HFFc6 (cell line): ENCODE data around the gene DDX28. TPM values are rescaled to one million over a fixed set of nuclear protein-coding genes. Genes with fewer than 3 reads are reported as not detected.
"Not testable (repeated sequence)": the region's sequence is repeated elsewhere in the genome, so short reads cannot be mapped to it uniquely, and the experiment has no call there.

ENCODE experiments used
- DNase-seq: peaks from one replicate; pipeline ENCODE4 v3.0.0-alpha.2; 2018
- H3K27ac Mint-ChIP-seq: 2 replicates; pipeline ENCODE4 v1.8.0; 2020; ENCODE audit warnings: mild to moderate bottlenecking, mixed read lengths
- H3K27me3 Mint-ChIP-seq: 2 replicates; pipeline ENCODE4 v1.8.0; 2021; ENCODE audit warnings: mild to moderate bottlenecking, moderate library complexity, mixed read lengths; ENCODE audit not compliant: insufficient read depth
- H3K36me3 Mint-ChIP-seq: 2 replicates; pipeline ENCODE4 v1.8.0; 2021; ENCODE audit warnings: low read depth, mixed read lengths
- H3K4me1 Mint-ChIP-seq: 2 replicates; pipeline ENCODE4 v1.8.0; 2020; ENCODE audit warnings: low read depth, mixed read lengths
- H3K4me3 Mint-ChIP-seq: 2 replicates; pipeline ENCODE4 v1.8.0; 2020; ENCODE audit warnings: mild to moderate bottlenecking, moderate library complexity, mixed read lengths
- H3K9me3 Mint-ChIP-seq: 2 replicates; pipeline ENCODE4 v1.8.0; 2020; ENCODE audit warnings: mild to moderate bottlenecking, mixed read lengths
- total RNA-seq, 6 experiments: library from RNA; stranded (reverse); fragmentation: NEBNext Ultra II Directional; extraction: Animal tissue kit (Norgen Biotek cat#: 25700); gene quantifications; 2 replicates in 1 of 6; 3 replicates in 5 of 6; pipeline ENCODE4 v1.2.3, GENCODE V29; 2021
- TF ChIP-seq, protein P1 (sequence below): fragments of 200-600 bp; sonication (generic); IDR thresholded peaks from 2 replicates; pipeline ENCODE4 v1.5.0; 2021; ENCODE audit warnings: antibody characterized with exemption, mild to moderate bottlenecking

Gene DDX28
- total RNA-seq, 6 experiments from 2014 or later = 7.2 to 8.5 (median 8.2) TPM

DNA sequence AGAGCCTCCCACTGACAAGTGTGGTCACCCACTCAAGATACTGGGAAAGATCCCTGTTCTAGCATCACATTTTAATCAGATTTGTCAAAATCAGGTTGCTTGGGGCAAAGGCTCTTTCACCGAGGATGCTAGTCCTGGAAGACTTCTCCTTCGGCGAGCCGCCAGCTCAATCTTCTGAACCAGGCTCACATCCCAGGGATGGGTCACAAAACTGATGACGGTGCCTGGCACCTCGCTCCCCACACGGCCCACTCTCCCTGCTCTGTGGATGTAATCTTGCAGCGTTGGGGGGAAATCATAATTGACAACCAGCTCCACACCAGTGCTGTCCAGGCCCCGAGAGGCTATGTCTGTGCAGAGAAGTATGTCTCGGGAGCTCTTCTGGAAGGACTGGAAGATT, 1.5 kb downstream of the DDX28 start:
- Mint-ChIP-seq H3K9me3 (no peaks in the 10 kb centered on the region), H3K36me3 (peaks cover 14% of the 10 kb centered on the region), H3K4me1 (peaks cover 14% of the 10 kb centered on the region), H3K4me3 (peak overlapping the region; percentile 98), H3K27ac (no peak overlapping the region), H3K27me3 (no peaks in the 10 kb centered on the region; the same call in 1 of the 2 replicates)
- no peak for DNase-seq
- TF ChIP-seq, protein P1, sequence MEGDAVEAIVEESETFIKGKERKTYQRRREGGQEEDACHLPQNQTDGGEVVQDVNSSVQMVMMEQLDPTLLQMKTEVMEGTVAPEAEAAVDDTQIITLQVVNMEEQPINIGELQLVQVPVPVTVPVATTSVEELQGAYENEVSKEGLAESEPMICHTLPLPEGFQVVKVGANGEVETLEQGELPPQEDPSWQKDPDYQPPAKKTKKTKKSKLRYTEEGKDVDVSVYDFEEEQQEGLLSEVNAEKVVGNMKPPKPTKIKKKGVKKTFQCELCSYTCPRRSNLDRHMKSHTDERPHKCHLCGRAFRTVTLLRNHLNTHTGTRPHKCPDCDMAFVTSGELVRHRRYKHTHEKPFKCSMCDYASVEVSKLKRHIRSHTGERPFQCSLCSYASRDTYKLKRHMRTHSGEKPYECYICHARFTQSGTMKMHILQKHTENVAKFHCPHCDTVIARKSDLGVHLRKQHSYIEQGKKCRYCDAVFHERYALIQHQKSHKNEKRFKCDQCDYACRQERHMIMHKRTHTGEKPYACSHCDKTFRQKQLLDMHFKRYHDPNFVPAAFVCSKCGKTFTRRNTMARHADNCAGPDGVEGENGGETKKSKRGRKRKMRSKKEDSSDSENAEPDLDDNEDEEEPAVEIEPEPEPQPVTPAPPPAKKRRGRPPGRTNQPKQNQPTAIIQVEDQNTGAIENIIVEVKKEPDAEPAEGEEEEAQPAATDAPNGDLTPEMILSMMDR = no peak

DNA sequence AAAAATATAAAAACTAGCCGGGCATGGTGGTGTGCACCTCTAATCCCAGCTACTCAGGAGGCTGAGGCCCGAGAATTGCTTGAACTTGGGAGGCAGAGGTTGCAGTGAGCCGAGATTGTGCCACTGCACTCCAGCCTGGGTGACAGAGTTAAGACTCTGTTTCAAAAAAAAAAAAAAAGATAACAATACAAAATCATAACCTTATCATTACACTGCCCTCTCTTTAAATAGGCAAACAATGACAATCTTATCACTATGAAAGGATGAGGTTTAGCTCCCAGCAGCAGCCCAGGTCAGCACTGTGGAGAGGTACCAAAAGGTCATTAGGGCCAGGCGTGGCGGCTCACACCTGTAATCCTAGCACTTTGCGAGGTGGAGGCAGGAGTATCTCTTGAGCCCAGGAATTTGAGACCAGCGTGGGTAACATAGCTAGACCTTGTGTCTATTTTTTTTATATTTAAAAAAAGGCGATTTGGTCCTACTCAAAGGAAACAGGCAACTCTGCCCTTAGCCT, 3.8 kb downstream of the DDX28 start:
- Mint-ChIP-seq H3K4me1 (peaks cover 19% of the 10 kb centered on the region), H3K27ac (no peak overlapping the region), H3K4me3 (no peak overlapping the region), H3K36me3 (peaks cover 9% of the 10 kb centered on the region), H3K27me3 (no peaks in the 10 kb centered on the region; the same call in 1 of the 2 replicates), H3K9me3 (no peaks in the 10 kb centered on the region)
- TF ChIP-seq, protein P1 = no peak
- DNase-seq = no peak

DNA sequence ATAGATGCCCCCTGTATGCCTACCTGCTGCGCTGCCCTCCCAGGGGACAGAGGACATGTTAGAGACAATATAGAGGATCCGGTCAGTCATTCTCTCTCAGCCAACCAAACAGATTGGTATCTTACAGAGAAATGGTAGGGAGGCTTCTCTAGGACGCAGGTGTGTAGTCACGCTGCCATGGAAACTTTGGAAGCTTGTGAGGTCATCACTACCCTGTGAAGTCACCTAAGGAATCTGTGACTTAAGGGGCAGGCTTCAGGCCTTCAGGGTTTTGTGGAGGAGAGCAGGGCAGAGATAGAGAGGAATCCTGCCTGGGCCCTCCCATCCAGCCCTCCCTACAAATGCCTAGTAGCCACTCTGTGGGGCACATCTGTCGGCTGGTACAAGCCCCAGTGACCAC, 7.4 kb downstream of the DDX28 start, which contains the start of gene DPEP2NB:
Gene DPEP2NB, minus strand, starts transcription at position 231 of the 400 bp plus-strand sequence. Its CDS starts 141 bp downstream, at position 90.
- no peak for DNase-seq
- H3K27ac Mint-ChIP-seq = no peak within 1 kb of the TSS
- H3K4me1 Mint-ChIP-seq = 0 out of 2 replicates have a peak, but pooled peaks cover 6% of the 10 kb centered on the region
- no peaks in the 10 kb centered on the region for H3K9me3 Mint-ChIP-seq
- peaks cover 4% of the 10 kb centered on the region for H3K27me3 Mint-ChIP-seq
- H3K4me3 Mint-ChIP-seq = no peak within 1 kb of the TSS
- TF ChIP-seq, protein P1 = no peak
- H3K36me3 Mint-ChIP-seq = no peaks in the 10 kb centered on the region

DNA sequence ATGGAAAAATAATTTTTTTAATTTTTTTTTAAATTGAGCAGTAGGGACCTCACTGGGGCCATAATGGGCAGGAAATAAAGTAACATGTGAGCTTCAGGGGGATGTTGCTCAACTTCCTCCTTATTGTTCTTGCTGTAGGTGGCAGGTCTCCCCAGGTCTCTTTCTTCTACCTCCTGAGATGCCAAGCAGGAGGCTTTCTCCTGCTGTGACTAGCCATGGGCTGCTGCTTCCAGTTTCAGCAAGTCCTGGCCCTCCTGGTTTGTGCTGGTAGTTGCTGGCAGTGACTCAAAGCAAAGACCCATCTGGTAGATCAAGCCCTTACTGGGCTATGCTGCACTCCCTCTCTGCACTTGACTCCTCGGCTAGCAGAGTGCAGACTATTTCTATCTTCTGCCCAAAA, 9.6 kb downstream of the DDX28 start:
- Mint-ChIP-seq H3K4me3 (no peak overlapping the region), H3K36me3 (no peaks in the 10 kb centered on the region), H3K27ac (no peak overlapping the region), H3K27me3 (peaks cover 7% of the 10 kb centered on the region), H3K4me1 (0 out of 2 replicates have a peak, but pooled peaks cover 6% of the 10 kb centered on the region), H3K9me3 (no peaks in the 10 kb centered on the region)
- TF ChIP-seq, protein P1 = no peak
- DNase-seq = no peak

DNA sequence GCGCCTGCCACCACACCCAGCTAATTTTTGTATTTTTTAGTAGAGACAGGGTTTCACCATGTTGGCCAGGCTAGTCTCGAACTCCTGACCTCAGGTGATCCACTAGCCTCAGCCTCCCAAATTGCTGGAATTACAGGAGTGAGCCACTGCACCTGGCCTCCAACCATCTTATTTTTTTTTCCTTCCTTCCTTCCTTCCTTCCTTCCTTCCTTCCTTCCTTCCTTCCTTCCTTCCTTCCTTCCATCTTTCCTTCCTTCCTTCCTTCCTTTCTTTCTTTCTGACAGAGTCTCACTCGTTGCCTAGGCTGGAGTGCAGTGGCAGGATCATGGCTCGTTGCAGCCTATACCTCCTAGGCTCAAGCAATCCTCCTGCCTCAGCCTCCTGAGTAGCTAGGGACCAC, 13.2 kb downstream of the DDX28 start:
- DNase-seq, H3K36me3 Mint-ChIP-seq, H3K9me3 Mint-ChIP-seq, H3K4me1 Mint-ChIP-seq, H3K4me3 Mint-ChIP-seq, H3K27me3 Mint-ChIP-seq, H3K27ac Mint-ChIP-seq: not testable (repeated sequence)

DNA sequence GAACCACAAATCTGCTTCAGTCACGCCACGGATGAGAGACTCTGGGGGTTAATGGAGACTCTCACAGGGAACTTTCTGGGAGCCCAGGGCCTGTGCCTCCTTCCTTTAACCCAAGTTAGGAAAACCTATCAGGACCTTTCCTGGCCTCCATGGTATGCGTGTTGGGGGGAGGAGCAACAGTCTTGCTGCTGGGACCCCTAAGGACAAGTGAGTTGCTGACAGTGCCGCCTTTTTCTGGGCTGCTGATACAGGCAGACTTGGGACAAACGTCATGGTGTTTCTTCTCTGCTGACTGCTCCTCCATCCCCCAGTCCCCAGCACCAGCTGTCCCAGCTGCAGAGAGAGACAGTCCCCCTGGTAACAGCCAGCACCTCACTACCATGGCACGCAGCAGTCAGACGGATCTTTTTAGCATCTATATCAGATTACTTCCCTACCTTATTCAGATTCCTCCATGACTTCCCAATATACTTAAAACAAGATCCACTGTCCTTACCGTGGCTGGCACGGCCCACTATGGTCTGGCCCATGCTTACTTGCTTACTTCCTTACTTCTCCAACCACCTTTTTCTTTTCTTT, 13.8 kb downstream of the DDX28 start:
- H3K27ac Mint-ChIP-seq = no peak overlapping the region
- no peaks in the 10 kb centered on the region for H3K9me3 Mint-ChIP-seq
- H3K27me3 Mint-ChIP-seq = peaks cover 7% of the 10 kb centered on the region
- no peak overlapping the region for H3K4me3 Mint-ChIP-seq
- DNase-seq = no peak
- TF ChIP-seq, protein P1 = no peak
- no peaks in the 10 kb centered on the region for H3K36me3 Mint-ChIP-seq
- H3K4me1 Mint-ChIP-seq = no peaks in the 10 kb centered on the region
